Activated CD4-positive, alpha-beta T cell treated with anti-CD3 and anti-CD28 coated beads for 4 hours (primary cell): ENCODE measurements around the gene FAM228A.
"Not testable (repeated sequence)": the region's sequence is repeated elsewhere in the genome, so short reads cannot be mapped to it uniquely, and the experiment has no call there.

ENCODE experiments used
- DNase-seq, 2 donors: peaks; one replicate each; pipeline ENCODE4 v3.0.0-alpha.2; 2020

FAM228A gene

GRCh38 chr2:24174851-24175277 lies at the start of gene FAM228A:
Gene FAM228A, plus strand, starts transcription at chr2:24175053. Its CDS starts 428 bp downstream, at chr2:24175481.
- no peak for DNase-seq

- no peak for DNase-seq
These were observed 48.9 kb upstream of the FAM228A start for GRCh38 chr2:24125956-24126355.

GRCh38 chr2:24132543-24132942 lies 42.3 kb upstream of the FAM228A start:
- no peak for DNase-seq

- not testable (repeated sequence) for DNase-seq
These were observed 34.5 kb upstream of the FAM228A start for GRCh38 chr2:24140305-24140704.

GRCh38 chr2:24147364-24147763 lies 27.5 kb upstream of the FAM228A start:
- no peak for DNase-seq

- DNase-seq = no peak
These were observed 22.2 kb upstream of the FAM228A start for GRCh38 chr2:24152413-24153197.

GRCh38 chr2:24153478-24153877 lies 21.4 kb upstream of the FAM228A start:
- no peak for DNase-seq

- no peak for DNase-seq
These were observed 16.7 kb upstream of the FAM228A start for GRCh38 chr2:24158131-24158530.

GRCh38 chr2:24159708-24160107 lies 15.1 kb upstream of the FAM228A start:
- no peak for DNase-seq

GRCh38 chr2:24160761-24161160 lies 14.1 kb upstream of the FAM228A start:
- no peak for DNase-seq

GRCh38 chr2:24162494-24162893 lies 12.4 kb upstream of the FAM228A start:
- no peak for DNase-seq

GRCh38 chr2:24163186-24163585 lies 11.7 kb upstream of the FAM228A start:
- no peak for DNase-seq

- no peak for DNase-seq
These were observed 11.3 kb upstream of the FAM228A start for GRCh38 chr2:24163601-24164000.

GRCh38 chr2:24164416-24164973 lies 10.4 kb upstream of the FAM228A start:
- peak; percentile 9 to 18 for DNase-seq

- DNase-seq = no peak
These were observed 5.8 kb upstream of the FAM228A start for GRCh38 chr2:24169023-24169422.

- DNase-seq = no peak
These were observed 856 bp downstream of the FAM228A start for GRCh38 chr2:24175631-24176187.

GRCh38 chr2:24176326-24176725 lies 1.5 kb downstream of the FAM228A start:
- DNase-seq = no peak

- no peak for DNase-seq
These were observed 4.8 kb downstream of the FAM228A start for GRCh38 chr2:24179683-24180082.

- no peak for DNase-seq
These were observed 7.0 kb downstream of the FAM228A start for GRCh38 chr2:24181849-24182248.

- DNase-seq = no peak
These were observed 7.7 kb downstream of the FAM228A start for GRCh38 chr2:24182507-24182906.

- DNase-seq = no peak
These were observed 8.7 kb downstream of the FAM228A start for GRCh38 chr2:24183366-24184069.

GRCh38 chr2:24189551-24189950 lies 14.7 kb downstream of the FAM228A start:
- DNase-seq = no peak

GRCh38 chr2:24190503-24190902 lies 15.7 kb downstream of the FAM228A start:
- no peak for DNase-seq

- DNase-seq = no peak
These were observed 16.3 kb downstream of the FAM228A start for GRCh38 chr2:24191156-24191555.
